ENCODE measurements around the gene CP.

The CP gene

DNA sequence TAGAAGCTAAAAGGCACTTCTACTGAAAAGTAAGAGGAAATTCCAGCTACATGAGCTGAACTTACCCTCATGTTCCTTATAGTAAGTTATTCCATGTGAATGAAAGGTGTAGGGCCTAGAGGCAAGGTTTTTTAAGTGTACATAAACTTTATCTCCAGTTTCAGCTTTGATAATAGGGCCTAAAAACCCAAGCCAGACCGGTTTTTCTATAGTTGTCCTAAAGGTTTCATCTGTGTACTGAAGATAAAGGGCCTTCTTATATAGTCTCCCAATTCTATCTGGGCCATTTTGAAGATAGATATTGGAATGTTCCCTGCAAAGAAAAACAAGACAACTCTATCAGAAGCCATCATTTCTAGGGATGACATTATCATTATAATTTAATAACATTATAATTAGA, 9.2 kb downstream of the CP start:
- TF ChIP-seq GATA3 (IDR thresholded peaks at IDR 0.05; ENCODE audit: low read depth, low read length) (no peak), GATA2 (IDR thresholded peaks at IDR 0.05; ENCODE audit: low read depth, low read length) (no peak)

DNA sequence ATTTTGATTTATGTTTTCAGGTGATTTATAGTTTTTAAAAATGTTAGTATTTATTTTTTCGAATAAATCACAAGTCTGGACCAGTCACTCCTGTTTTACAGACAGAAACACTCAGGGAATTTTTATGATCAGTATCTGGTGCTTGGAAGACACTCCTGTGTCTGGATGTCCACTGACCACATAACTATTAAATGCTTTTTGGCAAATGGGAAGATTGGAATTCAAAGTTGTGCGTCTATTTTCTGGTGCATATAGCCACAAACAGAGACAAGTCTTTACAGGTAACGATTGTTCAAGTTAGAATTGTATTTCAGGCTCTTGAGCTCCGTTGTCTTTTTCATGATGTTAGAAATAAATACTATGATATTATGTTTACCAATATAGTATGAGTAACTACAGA, 12.2 kb downstream of the CP start:
- TF ChIP-seq GATA3 (IDR thresholded peaks at IDR 0.05; ENCODE audit: low read depth, low read length) (no peak), GATA2 (IDR thresholded peaks at IDR 0.05; ENCODE audit: low read depth, low read length) (no peak)

- TF ChIP-seq GATA2 (IDR thresholded peaks at IDR 0.05; ENCODE audit: low read depth, low read length) (no peak), GATA3 (IDR thresholded peaks at IDR 0.05; ENCODE audit: low read depth, low read length) (no peak)
Measured at GRCh38 chr3:149207475-149207874, 14.2 kb downstream of the CP start.

DNA sequence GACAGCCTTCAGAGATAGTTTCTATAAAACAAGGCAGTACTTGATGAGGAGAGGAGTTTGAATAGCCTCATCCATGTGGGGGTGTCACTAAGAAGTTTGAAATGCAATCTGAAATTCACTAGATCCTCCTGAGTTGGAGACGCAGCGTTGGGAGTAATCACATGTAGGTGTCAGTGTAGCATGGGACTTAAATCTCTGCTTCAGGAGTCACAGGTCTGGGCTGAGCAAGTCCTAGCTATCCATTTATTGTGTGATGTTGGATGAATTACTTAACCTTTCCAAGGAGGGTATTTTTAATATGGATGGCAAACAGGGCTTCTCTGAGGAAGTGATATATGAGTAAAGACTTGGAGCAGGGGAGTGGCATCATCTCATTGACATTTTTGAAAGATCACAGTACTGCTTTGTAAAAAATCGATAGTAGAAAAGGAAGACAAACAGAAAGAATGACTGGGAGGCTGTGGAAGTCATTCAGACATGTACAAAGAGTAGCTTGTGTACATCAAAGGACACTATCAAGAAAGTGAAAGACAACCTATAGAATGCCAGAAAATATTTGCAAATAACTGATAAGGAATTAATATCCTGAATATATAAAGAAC, 17.1 kb downstream of the CP start:
- TF ChIP-seq GATA2 (IDR thresholded peaks at IDR 0.05; ENCODE audit: low read depth, low read length) (no peak), GATA3 (IDR thresholded peaks at IDR 0.05; ENCODE audit: low read depth, low read length) (no peak)

DNA sequence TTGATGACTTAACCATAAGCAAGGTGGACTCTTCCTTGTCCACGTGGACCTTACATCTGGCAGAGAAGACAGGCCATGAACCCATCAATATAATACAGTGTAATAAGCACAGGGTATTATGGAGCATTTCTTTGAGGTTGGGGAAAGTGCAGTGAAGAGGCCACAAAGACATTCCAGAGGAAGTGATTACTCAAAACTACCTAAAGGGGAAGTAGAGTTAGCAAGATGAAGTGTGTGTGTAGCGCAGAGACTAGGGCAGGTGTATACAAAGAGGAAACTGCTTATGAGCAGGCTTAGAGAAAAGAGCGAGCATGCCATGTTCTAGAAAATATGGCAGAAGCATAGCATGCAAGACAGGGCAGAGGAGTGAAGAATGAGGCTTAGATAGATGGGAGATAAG, 17.9 kb downstream of the CP start:
- no peak for TF ChIP-seq GATA2 (IDR thresholded peaks at IDR 0.05; ENCODE audit: low read depth, low read length)
- no peak for TF ChIP-seq GATA3 (IDR thresholded peaks at IDR 0.05; ENCODE audit: low read depth, low read length)

- no peak for TF ChIP-seq GATA2 (IDR thresholded peaks at IDR 0.05; ENCODE audit: low read depth, low read length)
- TF ChIP-seq GATA3 (IDR thresholded peaks at IDR 0.05; ENCODE audit: low read depth, low read length), result no peak
Measured at GRCh38 chr3:149199474-149199873, 22.2 kb downstream of the CP start.

- TF ChIP-seq GATA2 (IDR thresholded peaks at IDR 0.05; ENCODE audit: low read depth, low read length) (no peak), GATA3 (IDR thresholded peaks at IDR 0.05; ENCODE audit: low read depth, low read length) (no peak)
Measured at GRCh38 chr3:149198611-149199010, 23.0 kb downstream of the CP start.

DNA sequence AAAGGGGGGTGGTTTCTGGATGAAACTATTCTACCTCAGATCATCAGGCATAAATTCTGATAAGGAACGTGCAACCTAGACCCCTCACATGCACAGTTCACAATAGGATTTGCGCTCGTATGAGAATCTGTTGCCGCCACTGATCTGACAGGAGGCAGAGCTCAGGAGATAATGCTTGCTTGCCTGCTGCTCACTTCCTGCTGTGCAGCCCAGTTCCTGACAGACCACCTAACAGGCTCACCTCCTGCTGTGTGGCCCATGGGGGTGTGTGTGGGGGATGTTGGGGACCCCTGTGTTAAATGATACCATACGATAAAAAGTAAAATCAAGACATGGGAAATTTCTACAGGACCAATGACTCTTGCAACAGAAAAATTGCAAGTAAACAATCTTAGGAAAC, 24.0 kb downstream of the CP start:
- TF ChIP-seq GATA3 (IDR thresholded peaks at IDR 0.05; ENCODE audit: low read depth, low read length) (no peak), GATA2 (IDR thresholded peaks at IDR 0.05; ENCODE audit: low read depth, low read length) (no peak)

GRCh38 chr3:149195221-149195620, 26.4 kb downstream of the CP start:
- TF ChIP-seq GATA3 (IDR thresholded peaks at IDR 0.05; ENCODE audit: low read depth, low read length) (no peak), GATA2 (IDR thresholded peaks at IDR 0.05; ENCODE audit: low read depth, low read length) (no peak)

DNA sequence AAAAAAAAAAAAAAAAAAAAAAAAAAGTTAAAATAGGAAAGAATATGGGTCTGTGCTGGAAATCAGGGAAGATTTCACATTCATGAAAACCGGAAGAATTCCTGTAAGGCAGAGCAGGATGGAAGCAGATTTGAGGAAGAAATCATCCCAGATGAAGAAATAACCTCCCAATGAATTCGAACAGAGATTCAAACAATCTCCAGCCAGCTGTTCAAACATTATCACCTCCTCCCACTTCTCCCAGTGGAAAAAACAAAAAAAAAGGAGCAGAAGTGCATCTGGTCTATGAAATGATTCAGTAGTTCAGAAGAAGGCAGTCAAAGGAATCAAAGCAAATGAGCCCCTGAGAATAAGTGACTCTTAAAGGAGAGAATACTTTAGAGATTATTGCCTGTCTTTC, 33.1 kb downstream of the CP start:
- TF ChIP-seq GATA2 (IDR thresholded peaks at IDR 0.05; ENCODE audit: low read depth, low read length), result no peak
- TF ChIP-seq GATA3 (IDR thresholded peaks at IDR 0.05; ENCODE audit: low read depth, low read length), result no peak

- TF ChIP-seq GATA3 (IDR thresholded peaks at IDR 0.05; ENCODE audit: low read depth, low read length), result no peak
- TF ChIP-seq GATA2 (IDR thresholded peaks at IDR 0.05; ENCODE audit: low read depth, low read length), result no peak
Measured at GRCh38 chr3:149186721-149187120, 34.9 kb downstream of the CP start.

DNA sequence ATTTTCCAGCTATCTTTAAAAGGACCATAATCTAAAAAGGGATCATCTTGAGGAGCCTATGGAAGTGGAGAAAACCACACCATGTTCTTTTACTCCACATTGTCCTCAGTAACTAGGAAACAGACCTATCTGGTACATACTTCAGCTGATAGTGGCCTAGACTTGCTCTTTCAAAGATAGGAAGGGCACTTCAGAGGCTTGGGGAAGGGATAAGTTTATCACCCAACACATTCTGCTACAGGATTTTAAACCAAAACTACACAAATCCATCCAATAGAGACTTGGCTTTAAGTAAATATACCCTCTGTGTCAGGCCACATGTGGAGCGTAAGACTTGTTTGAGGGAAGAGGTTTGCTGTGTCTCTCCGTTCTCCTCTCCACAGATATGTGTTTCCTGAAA, 35.4 kb downstream of the CP start:
- TF ChIP-seq GATA3 (IDR thresholded peaks at IDR 0.05; ENCODE audit: low read depth, low read length) (no peak), GATA2 (IDR thresholded peaks at IDR 0.05; ENCODE audit: low read depth, low read length) (no peak)

DNA sequence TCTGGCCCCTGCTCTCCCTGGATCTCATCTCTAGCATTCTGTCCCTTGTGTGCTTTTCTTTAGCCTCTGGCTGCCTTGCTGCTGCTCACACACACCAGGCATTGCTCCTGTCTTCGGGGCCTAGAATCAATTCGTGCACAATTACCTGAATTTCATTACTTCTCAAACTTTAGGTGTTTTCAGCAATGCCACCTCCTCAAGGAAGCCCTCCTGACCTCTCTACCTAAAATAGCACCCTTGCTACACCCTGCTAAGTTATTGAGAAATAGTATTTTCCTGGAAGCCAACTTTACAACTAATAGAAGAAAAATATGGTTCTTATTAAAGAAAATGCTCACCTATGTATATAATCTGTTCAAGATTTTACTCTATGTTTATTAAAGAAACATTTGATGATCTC, 40.4 kb downstream of the CP start:
- TF ChIP-seq GATA3 (IDR thresholded peaks at IDR 0.05; ENCODE audit: low read depth, low read length) (no peak), GATA2 (IDR thresholded peaks at IDR 0.05; ENCODE audit: low read depth, low read length) (no peak)

DNA sequence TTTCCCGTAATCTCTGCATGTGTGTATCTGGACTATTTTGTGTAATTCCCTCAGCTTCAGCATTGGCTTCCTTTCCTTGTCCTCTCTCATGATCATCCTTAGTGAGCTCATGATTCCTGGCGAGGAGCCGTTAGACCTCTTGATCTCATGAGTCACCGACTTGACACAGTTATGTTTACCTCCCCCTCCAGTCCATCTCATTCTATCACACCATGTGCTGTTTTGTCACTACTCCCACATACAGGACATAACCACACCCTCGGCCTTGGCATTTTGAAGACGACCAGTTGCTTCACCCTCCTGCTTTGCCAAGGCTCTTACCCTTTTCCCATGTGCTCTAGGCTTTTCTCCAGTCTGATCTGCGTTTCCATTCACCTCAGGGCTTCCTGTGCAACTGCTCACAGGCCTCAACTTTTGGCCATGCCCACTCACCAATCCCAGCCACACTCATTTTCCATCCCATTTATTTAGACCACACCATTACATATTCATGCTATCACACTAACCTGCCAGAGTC, 41.5 kb downstream of the CP start:
- TF ChIP-seq GATA2 (IDR thresholded peaks at IDR 0.05; ENCODE audit: low read depth, low read length), result no peak
- no peak for TF ChIP-seq GATA3 (IDR thresholded peaks at IDR 0.05; ENCODE audit: low read depth, low read length)

DNA sequence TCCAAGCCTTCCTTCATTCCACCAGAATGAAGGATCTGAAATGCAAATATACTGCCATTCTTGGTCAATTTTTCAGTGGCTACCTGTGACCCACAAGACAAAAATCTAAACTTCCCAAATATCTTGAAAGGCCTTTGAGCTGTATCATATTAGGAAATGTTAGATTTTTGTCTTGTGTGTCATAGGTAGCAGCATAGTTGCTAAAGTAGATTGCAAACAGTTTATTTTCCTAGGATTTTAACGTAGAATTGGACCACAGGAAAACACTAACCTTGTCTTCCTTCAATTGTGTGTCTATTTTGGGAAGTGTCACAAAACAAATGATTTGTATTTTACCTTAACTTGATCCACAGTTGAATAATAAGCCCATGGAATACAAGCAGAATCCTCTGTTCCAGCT, 42.4 kb downstream of the CP start:
- TF ChIP-seq GATA3 (IDR thresholded peaks at IDR 0.05; ENCODE audit: low read depth, low read length), result no peak

GRCh38 chr3:149177122-149177521, 44.5 kb downstream of the CP start:
- TF ChIP-seq GATA2 (IDR thresholded peaks at IDR 0.05; ENCODE audit: low read depth, low read length) (no peak), GATA3 (IDR thresholded peaks at IDR 0.05; ENCODE audit: low read depth, low read length) (no peak)
